DOHH2 (cell line): ENCODE data around the gene CFAP107.
"Not testable (repeated sequence)": the region's sequence is repeated elsewhere in the genome, so short reads cannot be mapped to it uniquely, and the experiment has no call there.

Experiments
- H3F3A ChIP-seq: fragments of 200-600 bp; sonication (generic), shearing (Covaris generic); 2 replicates; pipeline ENCODE4 v1.6.0; 2016; ENCODE audit warnings: antibody characterized with exemption, mild to moderate bottlenecking; ENCODE audit not compliant: control insufficient read depth, insufficient read depth
- H3K27ac ChIP-seq: fragments of 200-600 bp; sonication (generic); 2 replicates; pipeline ENCODE4 v1.5.1; 2014; ENCODE audit warnings: low read depth, mild to moderate bottlenecking, low read length, moderate library complexity
- H3K27me3 ChIP-seq: fragments of 200-600 bp; sonication (generic); 2 replicates; pipeline ENCODE4 v1.6.1; 2014; ENCODE audit warnings: mild to moderate bottlenecking, low read length, mixed read lengths; ENCODE audit not compliant: control insufficient read depth
- H3K36me3 ChIP-seq: fragments of 200-600 bp; sonication (generic); 2 replicates; pipeline ENCODE4 v1.6.1; 2014; ENCODE audit warnings: mild to moderate bottlenecking, low read length, moderate library complexity, mixed read lengths; ENCODE audit not compliant: control insufficient read depth
- H3K4me1 ChIP-seq: fragments of 200-600 bp; sonication (generic); 2 replicates; pipeline ENCODE4 v1.6.1; 2014; ENCODE audit warnings: mild to moderate bottlenecking, low read length, mixed read lengths; ENCODE audit not compliant: control insufficient read depth
- H3K4me2 ChIP-seq: fragments of 200-600 bp; sonication (generic); 2 replicates; pipeline ENCODE4 v1.6.0; 2014; ENCODE audit warnings: mild to moderate bottlenecking, low read length, moderate library complexity
- H3K4me3 ChIP-seq: fragments of 200-600 bp; sonication (generic); 2 replicates; pipeline ENCODE4 v1.5.1; 2014; ENCODE audit warnings: mild to moderate bottlenecking, low read length, mixed read lengths
- H3K79me2 ChIP-seq: fragments of 200-600 bp; sonication (generic); 2 replicates; pipeline ENCODE4 v1.6.1; 2014; ENCODE audit warnings: mild to moderate bottlenecking, low read length, mixed read lengths; ENCODE audit not compliant: control insufficient read depth
- H3K9me2 ChIP-seq: fragments of 200-600 bp; sonication (generic); replicated peaks from 2 replicates; pipeline ENCODE4 v1.6.1; 2014; ENCODE audit warnings: mild to moderate bottlenecking, low read length, mixed read lengths; ENCODE audit not compliant: control insufficient read depth
- H3K9me3 ChIP-seq: fragments of 200-600 bp; sonication (generic); 2 replicates; pipeline ENCODE4 v1.6.1; 2014; ENCODE audit warnings: antibody characterized with exemption, low read length, mixed read lengths; ENCODE audit not compliant: control insufficient read depth, insufficient read depth
- H4K20me1 ChIP-seq: fragments of 200-600 bp; sonication (generic); 2 replicates; pipeline ENCODE4 v1.6.0; 2014; ENCODE audit warnings: low read depth, mild to moderate bottlenecking, antibody characterized with exemption, low read length, moderate library complexity; ENCODE audit not compliant: control insufficient read depth, insufficient read depth
- CTCF ChIP-seq: fragments of 200-600 bp; sonication (generic); IDR thresholded peaks from one replicate; pipeline ENCODE4 v1.5.1; 2014; ENCODE audit warnings: antibody characterized with exemption, mild to moderate bottlenecking, low read depth, low read length; ENCODE audit not compliant: poor library complexity, severe bottlenecking
- EZH2phosphoT487 ChIP-seq: fragments of 200-600 bp; sonication (generic); IDR thresholded peaks from 2 replicates; pipeline ENCODE4 v1.6.1; 2017; ENCODE audit warnings: borderline replicate concordance, mild to moderate bottlenecking, antibody characterized with exemption, low read length, moderate library complexity, mixed read lengths

CFAP107 gene

GRCh38 chr1:12712929-12713328, 33.1 kb upstream of the CFAP107 start:
- H3K27me3 ChIP-seq, result no peaks in the 10 kb centered on the region
- H4K20me1 ChIP-seq, result no peaks in the 10 kb centered on the region
- H3K4me2 ChIP-seq, result no peak overlapping the region
- H3K36me3 ChIP-seq, result no peaks in the 10 kb centered on the region
- H3K27ac ChIP-seq, result no peak overlapping the region
- H3K4me1 ChIP-seq, result no peaks in the 10 kb centered on the region
- no peak overlapping the region for H3K4me3 ChIP-seq
- TF ChIP-seq CTCF (no peak), EZH2phosphoT487 (no peak)
- no peaks in the 10 kb centered on the region for H3F3A ChIP-seq
- H3K9me2 ChIP-seq, result no peaks in the 10 kb centered on the region
- no peaks in the 10 kb centered on the region for H3K9me3 ChIP-seq
- no peaks in the 10 kb centered on the region for H3K79me2 ChIP-seq

GRCh38 chr1:12713651-12714050, 32.3 kb upstream of the CFAP107 start:
- not testable (repeated sequence) for H3K27ac ChIP-seq, H3K36me3 ChIP-seq, H3K4me1 ChIP-seq, H3K27me3 ChIP-seq, H3K4me2 ChIP-seq, H3K4me3 ChIP-seq, H3K9me3 ChIP-seq, H3K9me2 ChIP-seq, H3K79me2 ChIP-seq, H3F3A ChIP-seq, H4K20me1 ChIP-seq

GRCh38 chr1:12714710-12715475, 31.1 kb upstream of the CFAP107 start:
- H4K20me1 ChIP-seq, result no peaks in the 10 kb centered on the region
- no peaks in the 10 kb centered on the region for H3K9me2 ChIP-seq
- no peak overlapping the region for H3K4me2 ChIP-seq
- no peaks in the 10 kb centered on the region for H3K9me3 ChIP-seq
- no peaks in the 10 kb centered on the region for H3K4me1 ChIP-seq
- no peak for TF ChIP-seq EZH2phosphoT487
- TF ChIP-seq CTCF, result no peak
- H3K27me3 ChIP-seq, result no peaks in the 10 kb centered on the region
- H3F3A ChIP-seq, result no peaks in the 10 kb centered on the region
- no peak overlapping the region for H3K27ac ChIP-seq
- no peaks in the 10 kb centered on the region for H3K36me3 ChIP-seq
- no peaks in the 10 kb centered on the region for H3K79me2 ChIP-seq
- H3K4me3 ChIP-seq, result no peak overlapping the region

GRCh38 chr1:12715896-12716437, 30.0 kb upstream of the CFAP107 start, which contains the start of gene AADACL3:
AADACL3 (plus strand) TSS chr1:12716110; CDS start chr1:12716177, 67 bp downstream.
- no peaks in the 10 kb centered on the region for H3F3A ChIP-seq
- H3K27ac ChIP-seq, result no peak within 1 kb of the TSS
- TF ChIP-seq CTCF, result no peak
- TF ChIP-seq EZH2phosphoT487, result no peak
- H3K4me3 ChIP-seq, result no peak within 1 kb of the TSS
- no peaks in the 10 kb centered on the region for H3K79me2 ChIP-seq
- no peaks in the 10 kb centered on the region for H4K20me1 ChIP-seq
- H3K4me2 ChIP-seq, result no peak within 1 kb of the TSS
- no peaks in the 10 kb centered on the region for H3K4me1 ChIP-seq
- H3K9me2 ChIP-seq, result no peaks in the 10 kb centered on the region
- H3K9me3 ChIP-seq, result no peaks in the 10 kb centered on the region
- no peaks in the 10 kb centered on the region for H3K36me3 ChIP-seq
- H3K27me3 ChIP-seq, result no peaks in the 10 kb centered on the region
